ENCODE results near the gene GSE1.

Gene GSE1

DNA sequence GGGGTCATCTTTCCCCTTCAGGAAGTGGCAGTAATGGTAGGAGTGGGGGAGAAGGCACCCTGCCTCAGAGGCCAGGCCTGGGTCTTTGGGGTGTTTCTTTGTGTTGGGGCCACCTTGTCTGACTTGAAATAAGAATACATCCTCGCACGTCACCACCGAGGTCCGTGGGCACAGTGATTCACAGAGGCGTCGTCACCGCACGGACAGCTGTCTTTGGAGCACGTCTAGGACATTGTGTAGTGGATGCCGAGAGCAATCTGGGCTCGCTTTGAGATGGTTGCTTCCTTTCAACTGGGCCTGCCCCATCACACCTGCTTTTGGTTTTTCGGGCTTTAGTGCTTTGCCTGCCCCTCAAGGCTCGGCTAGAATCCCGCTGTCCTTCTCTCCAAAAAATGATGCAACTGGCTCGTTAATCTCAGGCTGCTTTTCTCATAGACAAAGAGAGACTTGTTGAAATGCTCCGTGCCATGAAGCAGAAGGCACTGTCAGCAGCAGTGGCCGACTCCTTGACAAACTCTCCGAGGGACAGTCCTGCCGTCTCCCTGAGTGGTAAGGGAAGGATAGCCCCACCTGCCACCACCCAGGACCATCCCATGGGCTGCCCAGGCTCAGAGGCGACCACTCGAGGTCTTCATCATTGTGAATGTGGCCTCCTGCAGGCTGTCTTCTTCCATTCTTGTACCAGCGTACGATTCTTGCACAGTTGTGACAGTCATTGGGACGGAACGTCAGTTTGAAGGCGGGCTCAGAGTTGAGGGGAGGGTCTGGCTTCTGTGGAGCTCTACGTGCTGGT is 51.7 kb downstream of the GSE1 start:
- no peak for DNase-seq

- no peak for DNase-seq
Observed at GRCh38 chr16:85665373-85665740, 52.2 kb downstream of the GSE1 start.

DNA sequence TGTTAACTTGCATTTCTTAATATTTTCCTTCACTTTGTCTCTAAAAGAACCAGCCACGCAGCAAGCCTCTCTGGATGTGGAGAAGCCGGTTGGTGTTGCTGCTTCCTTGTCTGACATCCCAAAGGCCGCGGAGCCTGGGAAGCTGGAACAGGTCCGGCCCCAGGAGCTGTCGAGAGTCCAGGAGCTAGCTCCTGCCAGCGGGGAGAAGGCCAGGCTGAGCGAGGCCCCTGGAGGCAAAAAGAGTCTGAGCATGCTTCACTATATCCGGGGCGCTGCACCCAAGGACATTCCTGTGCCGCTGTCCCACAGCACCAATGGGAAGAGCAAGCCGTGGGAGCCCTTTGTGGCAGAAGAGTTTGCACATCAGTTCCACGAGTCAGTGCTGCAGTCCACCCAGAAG is 52.8 kb downstream of the GSE1 start:
- DNase-seq, result no peak

DNA sequence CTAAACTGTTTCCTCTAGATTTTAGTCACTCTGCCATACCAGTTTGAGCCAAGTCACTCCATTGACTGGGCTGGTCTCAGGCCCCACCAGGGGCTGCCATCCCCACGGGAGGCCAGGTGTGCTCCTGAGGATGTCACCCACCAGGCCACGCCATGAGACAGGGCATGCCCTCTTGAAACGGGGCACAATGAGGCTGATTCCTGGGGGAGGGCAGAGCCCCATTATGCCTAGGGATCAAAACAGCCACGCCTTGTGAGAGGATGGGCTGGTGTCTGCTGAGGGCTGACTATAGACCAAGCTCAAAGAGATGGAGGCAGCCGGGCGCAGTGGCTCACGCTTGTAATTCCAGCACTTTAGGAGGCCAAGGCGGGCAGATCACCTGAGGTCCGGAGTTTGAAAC is 54.1 kb downstream of the GSE1 start:
- DNase-seq, result no peak

GRCh38 chr16:85667841-85668413 is 54.8 kb downstream of the GSE1 start:
- no peak for DNase-seq

DNA sequence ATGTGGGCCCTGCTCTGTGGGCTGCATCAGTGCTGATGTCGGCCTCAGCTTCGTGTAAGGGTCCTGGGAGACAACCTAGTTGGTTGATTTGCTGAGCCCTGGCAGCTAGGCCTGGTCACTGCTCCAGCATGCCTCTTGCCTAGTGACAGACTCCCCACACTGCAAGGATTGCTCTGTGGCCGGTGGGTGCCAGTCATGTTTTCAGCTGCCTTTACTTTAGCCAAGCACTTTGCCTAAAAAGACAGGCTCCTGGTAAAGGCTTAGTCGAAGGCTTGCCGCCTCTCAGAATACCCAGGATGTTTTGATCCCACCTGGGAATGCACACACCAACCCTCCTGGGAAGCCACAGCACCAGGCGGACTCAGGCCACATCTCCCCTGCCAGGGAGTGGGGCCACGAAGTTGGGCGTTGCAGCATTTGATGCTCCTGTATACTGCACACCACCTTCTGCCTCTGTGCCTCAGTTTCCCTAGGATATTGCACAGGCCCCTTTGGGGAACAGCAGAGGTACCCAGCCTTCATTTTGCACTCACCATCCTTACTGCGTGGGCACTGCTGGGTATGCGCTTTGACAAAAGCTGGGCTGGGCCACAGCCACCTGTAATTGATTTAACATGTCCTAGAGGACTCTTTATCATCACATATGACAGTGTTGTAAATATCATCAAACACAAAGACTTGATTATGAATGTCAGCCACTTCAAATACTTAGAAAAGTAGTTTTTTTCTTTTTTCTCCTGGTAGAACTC is 55.7 kb downstream of the GSE1 start:
- no peak for DNase-seq

- DNase-seq, result no peak
Observed at GRCh38 chr16:85670840-85671239, 57.7 kb downstream of the GSE1 start.

DNA sequence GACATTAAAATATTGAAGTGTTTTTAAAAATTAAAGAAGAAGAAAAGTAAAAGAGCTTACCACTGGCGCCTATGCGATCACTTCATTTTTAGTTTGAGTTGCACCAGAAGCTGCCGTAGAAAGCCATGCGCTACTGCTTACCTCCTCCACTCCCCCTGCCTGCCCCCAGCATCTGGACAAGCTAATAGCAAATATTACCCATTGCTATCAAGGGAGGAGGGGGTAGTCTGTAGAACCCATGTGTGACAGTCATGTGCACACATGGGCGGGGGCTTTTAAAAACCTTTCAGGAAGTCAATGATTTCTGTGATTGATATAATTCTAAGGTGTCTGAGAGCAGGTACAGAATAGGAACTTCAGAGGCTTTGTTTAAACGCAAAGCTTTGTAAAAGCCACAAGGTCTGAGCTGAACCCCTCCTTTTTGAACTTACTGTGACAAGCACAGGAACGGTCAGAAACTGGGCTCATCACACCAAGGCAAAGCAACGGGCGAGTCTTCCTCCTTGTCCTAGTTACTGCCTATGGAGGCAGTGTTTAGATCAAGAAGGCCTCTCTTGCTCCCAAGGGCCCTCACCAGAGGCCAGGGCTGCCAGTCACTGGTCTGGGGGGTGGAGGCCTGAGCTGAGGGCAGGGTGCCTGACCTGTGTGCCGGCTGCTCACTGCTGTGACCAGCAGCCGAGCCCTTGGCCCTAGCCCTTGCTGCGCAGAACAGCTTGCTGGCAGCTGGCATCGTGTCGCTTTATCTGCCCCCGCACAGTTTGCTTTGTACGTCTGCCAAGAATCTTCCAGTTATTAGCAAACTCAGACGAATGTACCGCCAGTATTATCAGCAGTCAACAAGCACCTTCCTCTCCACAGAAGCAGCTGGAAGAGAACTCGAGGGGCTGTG is 60.7 kb downstream of the GSE1 start:
- peak; percentile 91 for DNase-seq

GRCh38 chr16:85674418-85674755 is 61.3 kb downstream of the GSE1 start:
- no peak for DNase-seq

DNA sequence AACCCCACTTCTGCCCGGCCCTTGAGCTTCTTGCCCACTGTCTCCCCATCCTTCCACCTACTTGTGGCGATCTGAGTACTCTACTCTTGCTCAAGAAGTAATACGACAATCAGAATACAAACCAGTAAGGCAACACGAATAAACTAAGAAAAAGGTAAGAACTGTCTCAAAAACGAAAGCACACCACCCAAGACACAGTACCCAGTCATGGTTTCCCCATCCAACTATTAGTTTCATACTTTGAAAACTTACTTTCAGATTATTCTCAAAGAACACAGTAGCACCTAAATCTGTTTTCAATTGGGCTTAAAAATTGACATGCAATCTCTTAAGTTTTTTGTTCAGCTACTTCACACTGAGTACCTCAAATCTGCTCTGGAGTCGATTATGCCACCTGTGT is 61.7 kb downstream of the GSE1 start:
- DNase-seq, result no peak

GRCh38 chr16:85675251-85675874 is 62.2 kb downstream of the GSE1 start:
- no peak for DNase-seq

DNA sequence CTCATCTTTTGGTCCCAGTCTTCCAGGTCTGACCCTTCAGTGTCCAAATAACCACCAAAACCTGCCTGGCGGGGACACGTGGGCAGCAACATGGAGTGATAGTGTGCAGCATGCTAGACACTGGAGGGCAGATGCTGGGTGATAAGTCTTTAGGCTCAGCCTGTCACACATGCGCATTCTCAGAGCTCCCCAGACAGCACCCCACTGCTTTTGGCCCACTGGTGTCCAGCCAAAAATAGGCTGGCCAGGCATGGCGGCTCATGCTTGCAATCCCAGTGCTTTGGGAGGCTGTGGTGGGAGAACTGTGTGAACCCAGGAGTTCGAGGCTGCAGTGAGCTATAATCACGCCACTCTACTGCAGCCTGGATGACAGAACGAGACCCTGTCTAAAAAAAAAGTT is 63.3 kb downstream of the GSE1 start:
- no peak for DNase-seq

- no peak for DNase-seq
Observed at GRCh38 chr16:85677383-85677967, 64.4 kb downstream of the GSE1 start.

DNA sequence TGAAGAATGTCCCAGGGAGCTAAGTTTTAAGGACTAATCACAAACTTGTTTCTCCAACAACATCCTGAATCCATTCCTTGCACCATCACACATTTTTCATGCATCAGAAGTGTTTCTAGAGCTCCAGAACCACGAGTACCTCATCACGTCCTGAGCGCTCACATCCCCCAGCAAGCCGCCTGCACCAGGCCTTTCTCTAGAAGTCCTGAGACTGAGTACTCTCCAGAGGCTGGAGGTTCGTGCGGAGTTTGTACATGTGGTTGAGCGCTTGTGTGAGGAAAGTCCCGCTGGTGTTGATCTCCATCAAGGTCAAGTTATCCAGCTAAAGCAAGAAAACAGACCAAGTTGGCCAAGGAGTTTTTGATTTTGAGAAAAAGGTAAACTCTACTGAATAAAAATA is 64.9 kb downstream of the GSE1 start:
- no peak for DNase-seq

DNA sequence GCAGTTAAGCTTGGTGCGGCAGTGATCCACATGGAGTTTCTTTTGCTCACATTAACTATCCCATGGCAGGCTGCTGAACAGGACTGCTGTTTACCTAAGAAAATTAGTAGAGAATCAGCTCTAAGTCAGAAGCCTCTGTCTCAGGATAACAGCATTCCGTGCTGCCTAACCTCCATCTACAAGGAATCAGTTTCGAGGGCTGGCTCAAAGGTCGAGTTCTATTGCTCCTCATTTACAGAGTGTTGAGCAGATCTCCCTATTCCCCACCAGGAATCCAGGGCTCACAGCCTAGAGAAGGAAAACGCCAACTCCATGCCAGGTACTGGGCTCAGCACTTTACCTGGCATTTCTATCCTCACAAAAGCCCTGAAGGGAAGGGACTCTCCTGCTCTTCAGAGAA is 65.7 kb downstream of the GSE1 start:
- DNase-seq, result no peak

GRCh38 chr16:85679870-85680269 is 66.7 kb downstream of the GSE1 start:
- no peak for DNase-seq

DNA sequence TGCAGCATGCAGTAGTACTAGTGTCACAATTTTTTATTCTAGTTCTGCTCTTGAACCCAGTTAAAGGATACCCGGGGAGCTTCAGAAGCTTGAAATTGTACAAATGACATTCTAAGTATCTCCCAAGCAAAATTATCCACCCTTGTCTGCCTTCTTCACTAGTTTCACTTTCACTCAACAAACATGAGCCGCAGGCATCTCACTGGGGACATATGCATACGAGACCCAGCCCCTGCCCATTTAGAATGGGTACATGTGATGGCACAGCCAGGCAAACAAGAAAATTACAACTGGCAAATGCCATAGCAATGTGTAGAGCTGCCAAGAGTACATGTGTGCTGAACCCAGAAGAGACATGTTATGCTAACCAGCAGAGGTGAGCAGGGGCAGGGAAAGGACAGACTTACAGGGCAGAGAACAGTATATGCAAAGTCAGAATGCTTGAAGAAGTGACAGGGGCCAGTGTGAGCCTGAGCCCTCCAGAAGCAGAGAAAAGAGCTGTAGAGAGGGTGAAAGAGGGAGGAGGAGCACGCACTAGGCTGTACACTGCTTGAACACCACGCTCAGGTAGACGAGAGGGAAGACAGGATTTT is 67.3 kb downstream of the GSE1 start:
- DNase-seq, result no peak

GRCh38 chr16:85681255-85681654 is 68.1 kb downstream of the GSE1 start:
- no peak for DNase-seq

DNA sequence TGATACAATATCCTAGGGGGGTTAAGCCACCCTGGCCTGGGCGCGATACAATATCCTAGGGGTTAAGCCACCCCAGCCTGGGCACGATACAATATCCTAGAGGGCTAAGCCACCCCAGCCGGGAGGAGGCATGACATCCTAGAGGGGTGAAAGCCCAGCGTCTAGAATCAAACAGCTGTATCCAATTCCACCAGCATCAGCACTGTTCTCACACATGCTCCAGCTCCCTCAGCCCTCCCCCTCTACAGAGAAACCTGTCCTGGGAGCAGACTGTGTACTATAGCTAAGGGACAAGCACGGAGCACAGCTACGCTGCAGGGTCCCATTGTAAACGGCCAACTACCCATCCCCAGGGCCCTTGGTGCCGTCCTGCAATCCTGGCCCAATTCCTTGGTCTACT is 69.4 kb downstream of the GSE1 start:
- no peak for DNase-seq

GRCh38 chr16:85683363-85683762 is 70.2 kb downstream of the GSE1 start:
- no peak for DNase-seq

GRCh38 chr16:85685251-85685650 is 72.1 kb downstream of the GSE1 start:
- no peak for DNase-seq

Data from NCI-H1694 (cell line).